HG03565 (cell line): ENCODE measurements around the gene VPS37B.

Source experiments
- ATAC-seq: cut with Tn5 transposase; IDR thresholded peaks from one replicate; pipeline ENCODE4 v1.9.1; 2021; ENCODE audit warnings: mild to moderate bottlenecking, moderate library complexity; ENCODE audit not compliant: unreplicated experiment

Gene VPS37B

DNA sequence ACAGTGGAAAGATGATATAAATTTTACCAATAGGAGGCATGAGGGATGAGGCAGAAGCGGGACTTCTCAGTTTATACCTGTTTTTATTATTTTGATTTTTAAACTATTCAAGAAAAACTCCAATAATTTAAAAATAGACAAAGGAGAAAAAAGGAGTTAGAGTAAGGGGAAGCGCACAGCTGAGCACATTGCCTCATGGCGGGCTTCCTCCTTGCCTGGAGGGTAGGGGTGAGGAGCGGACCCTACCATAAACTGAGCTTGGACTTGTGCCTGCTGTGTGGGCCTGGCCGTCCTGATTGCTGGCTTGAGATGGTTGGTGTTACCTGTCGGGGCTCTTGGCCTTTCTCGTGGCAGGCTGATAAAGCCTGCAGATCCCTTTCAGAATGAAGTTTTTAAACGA lies 75.8 kb downstream of the VPS37B start:
- ATAC-seq, result no peak

DNA sequence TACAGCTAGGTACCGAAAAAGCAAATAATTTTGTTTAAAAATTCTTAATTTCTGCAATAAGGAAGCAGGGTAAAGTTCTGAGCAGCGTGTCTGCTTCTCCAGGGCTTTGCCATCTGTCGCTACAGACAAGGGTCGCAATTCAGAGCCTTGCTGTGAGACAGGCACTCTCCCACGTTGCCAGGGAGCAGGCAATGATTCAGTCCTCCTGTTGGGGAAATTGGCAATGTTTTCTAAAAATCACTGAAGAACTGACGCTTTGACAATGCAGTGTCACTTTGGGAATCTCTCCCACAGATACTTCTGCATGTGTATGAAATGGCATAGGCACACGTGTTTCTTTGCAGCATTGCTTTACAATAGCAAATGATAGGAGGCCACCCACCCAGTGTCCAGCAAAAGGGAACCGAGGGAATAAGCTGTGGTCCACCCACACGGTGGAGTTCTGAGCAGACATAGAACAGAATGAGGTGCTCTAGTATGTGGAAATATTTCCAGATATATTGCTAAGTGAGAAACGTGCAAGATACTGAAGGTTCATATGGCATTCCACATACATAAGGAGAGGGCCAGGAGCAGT lies 76.6 kb downstream of the VPS37B start:
- ATAC-seq, result no peak
